Skeletal muscle satellite cell (primary cell): ENCODE data around the gene LRRC8E. TPM values are rescaled to one million over a fixed set of nuclear protein-coding genes. Genes with fewer than 3 reads are reported as not detected.

Experiments used
- H3K27me3 ChIP-seq: 2 replicates; pipeline ENCODE4 v1.7.0; 2013; ENCODE audit warnings: low read length; ENCODE audit not compliant: control insufficient read depth, insufficient read depth
- H3K36me3 ChIP-seq: 2 replicates; pipeline ENCODE4 v1.7.0; 2013; ENCODE audit warnings: mild to moderate bottlenecking, control low read depth, low read length; ENCODE audit not compliant: insufficient read depth
- H3K4me1 ChIP-seq: 2 replicates; pipeline ENCODE4 v1.7.0; 2013; ENCODE audit warnings: low read length; ENCODE audit not compliant: control insufficient read depth, insufficient read depth
- H3K4me2 ChIP-seq: 2 replicates; pipeline ENCODE4 v1.7.0; 2013; ENCODE audit warnings: mild to moderate bottlenecking, low read length
- H3K4me3 ChIP-seq: 2 replicates; pipeline ENCODE4 v1.7.0; 2013; ENCODE audit warnings: low read length
- H3K9ac ChIP-seq: 2 replicates; pipeline ENCODE4 v1.7.0; 2013; ENCODE audit warnings: mild to moderate bottlenecking, low read depth, low read length, moderate library complexity
- H3K9me3 ChIP-seq: replicated peaks from 2 replicates; pipeline ENCODE4 v1.7.0; 2013; ENCODE audit warnings: mild to moderate bottlenecking, control low read depth, low read length
- total RNA-seq: library from RNA; depleted of rRNA; stranded (reverse); fragments of >200 nt; gene quantifications from 2 replicates; pipeline ENCODE4 v1.2.3, GENCODE V29; 2012; rRNA removed

The LRRC8E gene
- total RNA-seq = 5.2 and 6.3 TPM in 2 replicates

GRCh38 chr19:7888145-7888825, at the start of gene LRRC8E:
TSS of gene LRRC8E (plus strand) at chr19:7888510. CDS start at chr19:7895604, 7,094 bp downstream.
- peak within 1 kb of the TSS; percentile 87 for H3K9ac ChIP-seq
- no peaks in the 10 kb centered on the region for H3K27me3 ChIP-seq
- no peaks in the 10 kb centered on the region for H3K36me3 ChIP-seq
- H3K4me1 ChIP-seq = peaks cover 15% of the 10 kb centered on the region
- H3K9me3 ChIP-seq = no peaks in the 10 kb centered on the region
- peak within 1 kb of the TSS; percentile 94 for H3K4me2 ChIP-seq
- H3K4me3 ChIP-seq = peak within 1 kb of the TSS; percentile 80

- no peaks in the 10 kb centered on the region for H3K9me3 ChIP-seq
- peaks cover 18% of the 10 kb centered on the region for H3K4me1 ChIP-seq
- H3K4me3 ChIP-seq = no peak overlapping the region
Observed at GRCh38 chr19:7839476-7839875, 48.8 kb upstream of the LRRC8E start.

GRCh38 chr19:7840629-7841028, 47.7 kb upstream of the LRRC8E start:
- no peak overlapping the region for H3K9ac ChIP-seq
- H3K4me2 ChIP-seq = no peak overlapping the region
- H3K27me3 ChIP-seq = no peaks in the 10 kb centered on the region
- no peaks in the 10 kb centered on the region for H3K36me3 ChIP-seq
- peaks cover 18% of the 10 kb centered on the region for H3K4me1 ChIP-seq
- no peak overlapping the region for H3K4me3 ChIP-seq
- H3K9me3 ChIP-seq = no peaks in the 10 kb centered on the region

More at GRCh38 chr19:7839476-7839875, 48.8 kb upstream of the LRRC8E start:
- no peak overlapping the region for H3K4me2 ChIP-seq
- no peaks in the 10 kb centered on the region for H3K36me3 ChIP-seq
- no peaks in the 10 kb centered on the region for H3K27me3 ChIP-seq
- H3K9ac ChIP-seq = no peak overlapping the region

- Histone ChIP-seq H3K4me1 (peaks cover 18% of the 10 kb centered on the region), H3K36me3 (no peaks in the 10 kb centered on the region), H3K4me2 (no peak overlapping the region), H3K9me3 (no peaks in the 10 kb centered on the region), H3K27me3 (no peaks in the 10 kb centered on the region), H3K9ac (no peak overlapping the region), H3K4me3 (no peak overlapping the region)
Observed at GRCh38 chr19:7841751-7842660, 46.3 kb upstream of the LRRC8E start.

DNA sequence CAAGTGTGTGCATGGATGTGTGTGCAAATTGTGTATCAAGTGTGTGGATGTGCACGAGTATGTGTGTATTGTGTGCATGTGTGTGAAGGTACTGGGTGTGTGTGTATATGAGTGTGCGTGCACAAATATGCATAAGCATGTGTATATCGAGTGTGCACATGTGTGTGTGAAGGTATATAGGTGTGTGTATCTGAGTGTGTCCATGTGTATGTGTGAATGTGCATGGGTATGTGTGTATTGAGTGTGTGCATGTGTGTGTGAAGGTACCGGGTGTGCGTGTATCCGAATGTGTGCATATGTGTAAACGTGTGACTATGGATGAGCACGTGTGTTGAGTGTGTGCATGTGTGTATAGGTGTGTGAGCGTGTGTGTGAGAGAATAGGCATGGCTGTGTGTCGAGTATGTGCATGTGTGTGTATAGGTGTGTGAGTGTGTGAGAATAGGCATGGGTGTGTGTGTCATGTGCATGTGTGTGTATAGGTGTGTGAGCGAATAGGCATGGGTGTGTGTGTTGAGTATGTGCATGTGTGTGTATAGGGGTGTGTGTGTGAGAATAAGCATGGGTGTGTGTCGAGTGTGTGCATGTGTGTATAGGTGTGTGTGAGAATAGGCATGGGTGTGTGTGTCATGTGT, 45.5 kb upstream of the LRRC8E start:
- H3K27me3 ChIP-seq = no peaks in the 10 kb centered on the region
- H3K36me3 ChIP-seq = no peaks in the 10 kb centered on the region

GRCh38 chr19:7843521-7843920, 44.8 kb upstream of the LRRC8E start:
- no peaks in the 10 kb centered on the region for H3K9me3 ChIP-seq

More for the DNA sequence above, 45.5 kb upstream of the LRRC8E start:
- Histone ChIP-seq H3K4me1 (peaks cover 13% of the 10 kb centered on the region), H3K4me2 (no peak overlapping the region), H3K9me3 (no peaks in the 10 kb centered on the region), H3K9ac (no peak overlapping the region), H3K4me3 (no peak overlapping the region)

GRCh38 chr19:7844405-7844804, 43.9 kb upstream of the LRRC8E start:
- Histone ChIP-seq H3K9me3 (no peaks in the 10 kb centered on the region), H3K4me2 (no peak overlapping the region), H3K9ac (no peak overlapping the region), H3K36me3 (no peaks in the 10 kb centered on the region), H3K27me3 (no peaks in the 10 kb centered on the region), H3K4me1 (peaks cover 5% of the 10 kb centered on the region), H3K4me3 (no peak overlapping the region)

More at GRCh38 chr19:7843521-7843920, 44.8 kb upstream of the LRRC8E start:
- Histone ChIP-seq H3K27me3 (no peaks in the 10 kb centered on the region), H3K4me3 (no peak overlapping the region), H3K9ac (no peak overlapping the region), H3K4me2 (no peak overlapping the region), H3K4me1 (peaks cover 7% of the 10 kb centered on the region), H3K36me3 (no peaks in the 10 kb centered on the region)

GRCh38 chr19:7844951-7845350, 43.4 kb upstream of the LRRC8E start:
- Histone ChIP-seq H3K36me3 (no peaks in the 10 kb centered on the region), H3K9ac (no peak overlapping the region), H3K4me1 (peaks cover under 1% of the 10 kb centered on the region), H3K27me3 (no peaks in the 10 kb centered on the region), H3K4me3 (no peak overlapping the region), H3K4me2 (no peak overlapping the region), H3K9me3 (no peaks in the 10 kb centered on the region)

- Histone ChIP-seq H3K36me3 (no peaks in the 10 kb centered on the region), H3K27me3 (no peaks in the 10 kb centered on the region), H3K4me1 (no peaks in the 10 kb centered on the region), H3K9ac (no peak overlapping the region), H3K9me3 (no peaks in the 10 kb centered on the region), H3K4me2 (no peak overlapping the region), H3K4me3 (no peak overlapping the region)
Observed at GRCh38 chr19:7845390-7846154, 42.7 kb upstream of the LRRC8E start.

- Histone ChIP-seq H3K4me1 (no peaks in the 10 kb centered on the region), H3K27me3 (no peaks in the 10 kb centered on the region), H3K9me3 (no peaks in the 10 kb centered on the region), H3K4me2 (no peak overlapping the region), H3K36me3 (no peaks in the 10 kb centered on the region), H3K4me3 (no peak overlapping the region), H3K9ac (no peak overlapping the region)
Observed at GRCh38 chr19:7846155-7846646, 42.1 kb upstream of the LRRC8E start.
